ENCODE measurements around the gene DACH1.

The DACH1 gene

GRCh38 chr13:71624653-71625600 lies 242.1 kb downstream of the DACH1 start:
- Histone ChIP-seq H3K79me2 (ENCODE audit: control insufficient read depth, insufficient read depth, low read length) (no peaks in the 10 kb centered on the region), H3K23ac (ENCODE audit: low read length) (no peak overlapping the region), H4K8ac (ENCODE audit: low read depth, low read length) (no peak overlapping the region), H2AK5ac (ENCODE audit: low read length) (no peak overlapping the region), H3K4ac (ENCODE audit: low read depth, low read length) (no peak overlapping the region), H3K27ac (ENCODE audit: low read depth, low read length) (no peak overlapping the region), H3K9ac (ENCODE audit: low read length) (no peak overlapping the region), H2BK5ac (ENCODE audit: low read length) (no peak overlapping the region), H2BK120ac (ENCODE audit: low read depth, low read length) (no peak overlapping the region), H3K27me3 (ENCODE audit: insufficient read depth, low read length, poor library complexity) (no peaks in the 10 kb centered on the region), H3K4me2 (ENCODE audit: low read length) (no peak overlapping the region), H4K5ac (ENCODE audit: low read length) (no peak overlapping the region), H3K56ac (ENCODE audit: low read length) (no peak overlapping the region), H3K4me1 (ENCODE audit: control insufficient read depth, low read depth, low read length) (no peaks in the 10 kb centered on the region), H3K4me3 (ENCODE audit: low read length) (no peak overlapping the region), H3K79me1 (ENCODE audit: low read length) (no peaks in the 10 kb centered on the region), H3K36me3 (ENCODE audit: control insufficient read depth, insufficient read depth, low read length) (no peaks in the 10 kb centered on the region), H3K18ac (ENCODE audit: low read length) (no peak overlapping the region), H2BK15ac (replicated peaks; ENCODE audit: low read depth) (no peak overlapping the region)
- DNase-seq, result peak; percentile 72
- no CpG with 5 or more reads among the region's 5 CpGs for WGBS (ENCODE audit: extremely low coverage, insufficient coverage, low lambda C conversion rate)

- peak; percentile 57 for DNase-seq
- H3K4me1 ChIP-seq (ENCODE audit: control insufficient read depth, low read depth, low read length), result no peaks in the 10 kb centered on the region
These were observed 245.6 kb downstream of the DACH1 start for GRCh38 chr13:71621174-71622124.

GRCh38 chr13:71619096-71619495 lies 247.9 kb downstream of the DACH1 start:
- no peaks in the 10 kb centered on the region for H3K4me1 ChIP-seq (ENCODE audit: control insufficient read depth, low read depth, low read length)
- no peak overlapping the region for H2BK5ac ChIP-seq (ENCODE audit: low read length)
- H3K4me3 ChIP-seq (ENCODE audit: low read length), result no peak overlapping the region
- no peak overlapping the region for H3K27ac ChIP-seq (ENCODE audit: low read depth, low read length)
- H3K36me3 ChIP-seq (ENCODE audit: control insufficient read depth, insufficient read depth, low read length), result no peaks in the 10 kb centered on the region
- H3K23ac ChIP-seq (ENCODE audit: low read length), result no peak overlapping the region
- H2BK15ac ChIP-seq (replicated peaks; ENCODE audit: low read depth), result no peak overlapping the region
- H3K4ac ChIP-seq (ENCODE audit: low read depth, low read length), result no peak overlapping the region
- no peaks in the 10 kb centered on the region for H3K79me1 ChIP-seq (ENCODE audit: low read length)
- no peak overlapping the region for H4K5ac ChIP-seq (ENCODE audit: low read length)
- no peak overlapping the region for H3K4me2 ChIP-seq (ENCODE audit: low read length)
- H3K9ac ChIP-seq (ENCODE audit: low read length), result no peak overlapping the region
- no peak overlapping the region for H2AK5ac ChIP-seq (ENCODE audit: low read length)
- H2BK120ac ChIP-seq (ENCODE audit: low read depth, low read length), result no peak overlapping the region
- no peaks in the 10 kb centered on the region for H3K79me2 ChIP-seq (ENCODE audit: control insufficient read depth, insufficient read depth, low read length)
- no peak overlapping the region for H4K8ac ChIP-seq (ENCODE audit: low read depth, low read length)
- no peaks in the 10 kb centered on the region for H3K27me3 ChIP-seq (ENCODE audit: insufficient read depth, low read length, poor library complexity)
- no peak for DNase-seq
- no peak overlapping the region for H3K18ac ChIP-seq (ENCODE audit: low read length)
- H3K56ac ChIP-seq (ENCODE audit: low read length), result no peak overlapping the region

More at GRCh38 chr13:71621174-71622124, 245.6 kb downstream of the DACH1 start:
- no CpG with 5 or more reads among the region's 11 CpGs for WGBS (ENCODE audit: extremely low coverage, insufficient coverage, low lambda C conversion rate)
- Histone ChIP-seq H2BK5ac (ENCODE audit: low read length) (no peak overlapping the region), H3K27ac (ENCODE audit: low read depth, low read length) (no peak overlapping the region), H3K56ac (ENCODE audit: low read length) (no peak overlapping the region), H3K79me1 (ENCODE audit: low read length) (no peaks in the 10 kb centered on the region), H3K9ac (ENCODE audit: low read length) (no peak overlapping the region), H3K36me3 (ENCODE audit: control insufficient read depth, insufficient read depth, low read length) (no peaks in the 10 kb centered on the region), H3K79me2 (ENCODE audit: control insufficient read depth, insufficient read depth, low read length) (no peaks in the 10 kb centered on the region), H3K4ac (ENCODE audit: low read depth, low read length) (no peak overlapping the region), H3K23ac (ENCODE audit: low read length) (no peak overlapping the region), H2AK5ac (ENCODE audit: low read length) (no peak overlapping the region), H4K8ac (ENCODE audit: low read depth, low read length) (no peak overlapping the region), H3K4me3 (ENCODE audit: low read length) (no peak overlapping the region), H2BK120ac (ENCODE audit: low read depth, low read length) (no peak overlapping the region), H3K27me3 (ENCODE audit: insufficient read depth, low read length, poor library complexity) (no peaks in the 10 kb centered on the region), H4K5ac (ENCODE audit: low read length) (no peak overlapping the region), H2BK15ac (replicated peaks; ENCODE audit: low read depth) (no peak overlapping the region), H3K4me2 (ENCODE audit: low read length) (no peak overlapping the region), H3K18ac (ENCODE audit: low read length) (peak overlapping the region; percentile 51)

- H3K27me3 ChIP-seq (ENCODE audit: insufficient read depth, low read length, poor library complexity), result no peaks in the 10 kb centered on the region
- no peak overlapping the region for H2AK5ac ChIP-seq (ENCODE audit: low read length)
- no peak overlapping the region for H2BK5ac ChIP-seq (ENCODE audit: low read length)
- H3K56ac ChIP-seq (ENCODE audit: low read length), result no peak overlapping the region
- H3K79me2 ChIP-seq (ENCODE audit: control insufficient read depth, insufficient read depth, low read length), result no peaks in the 10 kb centered on the region
- no peak overlapping the region for H3K4me2 ChIP-seq (ENCODE audit: low read length)
- DNase-seq, result no peak
- H3K27ac ChIP-seq (ENCODE audit: low read depth, low read length), result no peak overlapping the region
- no peak overlapping the region for H3K4me3 ChIP-seq (ENCODE audit: low read length)
- H3K9ac ChIP-seq (ENCODE audit: low read length), result no peak overlapping the region
- H3K79me1 ChIP-seq (ENCODE audit: low read length), result no peaks in the 10 kb centered on the region
- no peak overlapping the region for H2BK120ac ChIP-seq (ENCODE audit: low read depth, low read length)
- no peak overlapping the region for H3K18ac ChIP-seq (ENCODE audit: low read length)
- no peak overlapping the region for H4K5ac ChIP-seq (ENCODE audit: low read length)
- H3K36me3 ChIP-seq (ENCODE audit: control insufficient read depth, insufficient read depth, low read length), result no peaks in the 10 kb centered on the region
- H3K23ac ChIP-seq (ENCODE audit: low read length), result no peak overlapping the region
- no peak overlapping the region for H3K4ac ChIP-seq (ENCODE audit: low read depth, low read length)
- H3K4me1 ChIP-seq (ENCODE audit: control insufficient read depth, low read depth, low read length), result no peaks in the 10 kb centered on the region
- H2BK15ac ChIP-seq (replicated peaks; ENCODE audit: low read depth), result no peak overlapping the region
- no peak overlapping the region for H4K8ac ChIP-seq (ENCODE audit: low read depth, low read length)
These were observed 248.8 kb downstream of the DACH1 start for GRCh38 chr13:71618159-71618558.

GRCh38 chr13:71617265-71617664 lies 249.7 kb downstream of the DACH1 start:
- H3K79me1 ChIP-seq (ENCODE audit: low read length), result no peaks in the 10 kb centered on the region
- H3K4me2 ChIP-seq (ENCODE audit: low read length), result no peak overlapping the region
- H3K4ac ChIP-seq (ENCODE audit: low read depth, low read length), result no peak overlapping the region
- no peaks in the 10 kb centered on the region for H3K4me1 ChIP-seq (ENCODE audit: control insufficient read depth, low read depth, low read length)
- no peak overlapping the region for H2AK5ac ChIP-seq (ENCODE audit: low read length)
- H4K8ac ChIP-seq (ENCODE audit: low read depth, low read length), result no peak overlapping the region
- H3K9ac ChIP-seq (ENCODE audit: low read length), result no peak overlapping the region
- H3K27me3 ChIP-seq (ENCODE audit: insufficient read depth, low read length, poor library complexity), result no peaks in the 10 kb centered on the region
- no peak overlapping the region for H2BK15ac ChIP-seq (replicated peaks; ENCODE audit: low read depth)
- H3K23ac ChIP-seq (ENCODE audit: low read length), result no peak overlapping the region
- H3K27ac ChIP-seq (ENCODE audit: low read depth, low read length), result no peak overlapping the region
- no peak overlapping the region for H3K4me3 ChIP-seq (ENCODE audit: low read length)
- H2BK5ac ChIP-seq (ENCODE audit: low read length), result no peak overlapping the region
- no peak overlapping the region for H2BK120ac ChIP-seq (ENCODE audit: low read depth, low read length)
- H3K56ac ChIP-seq (ENCODE audit: low read length), result no peak overlapping the region
- no peak overlapping the region for H3K18ac ChIP-seq (ENCODE audit: low read length)
- H3K79me2 ChIP-seq (ENCODE audit: control insufficient read depth, insufficient read depth, low read length), result no peaks in the 10 kb centered on the region
- no CpG with 5 or more reads among the region's 1 CpG for WGBS (ENCODE audit: extremely low coverage, insufficient coverage, low lambda C conversion rate)
- no peak overlapping the region for H4K5ac ChIP-seq (ENCODE audit: low read length)
- no peaks in the 10 kb centered on the region for H3K36me3 ChIP-seq (ENCODE audit: control insufficient read depth, insufficient read depth, low read length)
- DNase-seq, result no peak
